ENCODE measurements around the gene TEX264.

DNA sequence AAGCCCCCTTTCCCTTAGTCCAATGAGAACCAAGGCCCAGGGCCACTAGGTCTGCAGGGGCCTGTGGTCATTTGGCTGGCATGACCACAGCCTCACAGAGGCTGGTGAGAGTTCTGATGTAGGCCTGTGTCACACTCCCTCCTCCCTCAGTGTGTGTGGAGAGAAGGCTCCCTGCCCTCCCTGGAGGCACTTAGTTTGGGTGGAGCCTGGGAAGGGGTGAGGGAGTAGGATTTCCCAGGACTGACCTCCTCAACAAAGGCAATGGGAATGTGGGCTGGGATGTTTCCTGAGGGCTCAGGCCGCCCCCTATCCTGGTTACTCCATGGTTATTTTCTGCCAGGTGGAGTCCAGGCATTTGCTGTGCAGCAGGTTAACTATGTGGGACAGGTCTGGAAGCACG, 7.6 kb downstream of the TEX264 start:
- TF ChIP-seq, protein P1, sequence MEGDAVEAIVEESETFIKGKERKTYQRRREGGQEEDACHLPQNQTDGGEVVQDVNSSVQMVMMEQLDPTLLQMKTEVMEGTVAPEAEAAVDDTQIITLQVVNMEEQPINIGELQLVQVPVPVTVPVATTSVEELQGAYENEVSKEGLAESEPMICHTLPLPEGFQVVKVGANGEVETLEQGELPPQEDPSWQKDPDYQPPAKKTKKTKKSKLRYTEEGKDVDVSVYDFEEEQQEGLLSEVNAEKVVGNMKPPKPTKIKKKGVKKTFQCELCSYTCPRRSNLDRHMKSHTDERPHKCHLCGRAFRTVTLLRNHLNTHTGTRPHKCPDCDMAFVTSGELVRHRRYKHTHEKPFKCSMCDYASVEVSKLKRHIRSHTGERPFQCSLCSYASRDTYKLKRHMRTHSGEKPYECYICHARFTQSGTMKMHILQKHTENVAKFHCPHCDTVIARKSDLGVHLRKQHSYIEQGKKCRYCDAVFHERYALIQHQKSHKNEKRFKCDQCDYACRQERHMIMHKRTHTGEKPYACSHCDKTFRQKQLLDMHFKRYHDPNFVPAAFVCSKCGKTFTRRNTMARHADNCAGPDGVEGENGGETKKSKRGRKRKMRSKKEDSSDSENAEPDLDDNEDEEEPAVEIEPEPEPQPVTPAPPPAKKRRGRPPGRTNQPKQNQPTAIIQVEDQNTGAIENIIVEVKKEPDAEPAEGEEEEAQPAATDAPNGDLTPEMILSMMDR (IDR thresholded peaks at IDR 0.05): no peak
- TF ChIP-seq POLR2AphosphoS5 (IDR thresholded peaks at IDR 0.05): no peak
- TF ChIP-seq EP300 (IDR thresholded peaks at IDR 0.05): no peak

All from stomach (tissue), 4 donors.